Left kidney (tissue), 2 donors: ENCODE results near the gene HPSE2. TPM values are rescaled to one million over a fixed set of nuclear protein-coding genes. Genes with fewer than 3 reads are reported as not detected.
A peak's percentile ranks its signal among the peaks of the same experiment; 100 is the strongest.

Source experiments
- DNase-seq: peaks from one replicate; pipeline ENCODE4 v3.0.0-alpha.2; 2013
- polyA plus RNA-seq: library from polyadenylated mRNA; unstranded; fragments of 120-200 nt; gene quantifications from one replicate; pipeline ENCODE4 v1.2.1, GENCODE V29; 2013; ENCODE audit not compliant: insufficient read length

HPSE2 gene
- polyA plus RNA-seq, 1 donor = 0.81 TPM

DNA sequence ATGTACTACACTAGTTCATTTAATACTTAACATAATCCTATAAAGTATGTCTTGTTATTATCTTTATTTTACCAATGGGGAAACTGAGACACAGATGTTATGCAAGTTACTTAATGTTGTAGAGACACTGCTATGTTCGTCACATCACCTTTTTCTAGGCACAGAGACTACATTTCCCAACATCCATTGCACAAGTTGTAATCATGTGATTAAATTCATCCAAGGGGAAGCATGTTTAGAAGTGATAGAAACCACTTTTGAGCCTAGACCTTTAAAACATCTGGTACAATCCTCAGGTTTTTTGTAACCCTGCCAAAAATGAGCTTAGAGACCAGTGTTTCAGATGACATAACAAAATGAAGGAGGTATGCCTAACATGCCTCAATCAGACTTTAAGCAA lies 402.1 kb downstream of the HPSE2 start:
- no peak for DNase-seq

DNA sequence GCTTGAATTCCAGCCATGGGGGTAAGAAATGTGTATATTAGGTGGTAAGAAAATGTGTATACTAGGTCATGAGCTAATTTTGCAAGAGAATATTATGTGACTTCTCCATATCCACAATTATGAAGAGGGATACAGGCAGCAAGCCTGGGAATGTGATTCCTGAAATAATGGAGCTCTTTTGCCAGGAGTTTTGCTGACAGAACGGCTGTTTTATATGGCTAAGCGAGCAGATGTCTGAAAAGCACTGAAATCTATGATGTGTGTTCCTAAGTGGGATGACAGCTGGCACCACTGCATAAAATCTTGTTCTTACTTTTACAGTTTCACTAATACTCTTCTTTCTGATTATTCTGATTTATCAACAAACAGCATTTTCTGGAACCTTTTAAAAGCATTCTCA lies 402.9 kb downstream of the HPSE2 start:
- no peak for DNase-seq

DNA sequence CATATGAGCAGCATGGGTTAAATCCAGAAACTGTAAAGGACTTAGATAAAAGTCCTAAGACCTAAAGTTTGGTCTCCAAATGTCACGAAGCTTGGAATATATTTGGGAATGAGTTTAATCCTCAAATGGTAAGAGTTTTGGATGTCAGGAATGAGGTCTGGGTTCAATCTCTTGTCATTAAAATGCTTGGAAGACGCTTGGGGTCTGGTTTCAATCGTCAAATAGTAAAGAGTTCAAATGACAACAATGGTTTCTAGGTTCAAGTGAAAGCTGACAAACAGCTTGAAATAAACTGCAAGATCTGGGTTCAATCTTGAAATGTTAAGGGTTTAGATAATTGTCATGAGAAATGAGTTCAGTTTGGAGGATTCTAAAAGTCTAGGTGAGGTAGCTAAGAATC lies 403.5 kb downstream of the HPSE2 start:
- no peak for DNase-seq

DNA sequence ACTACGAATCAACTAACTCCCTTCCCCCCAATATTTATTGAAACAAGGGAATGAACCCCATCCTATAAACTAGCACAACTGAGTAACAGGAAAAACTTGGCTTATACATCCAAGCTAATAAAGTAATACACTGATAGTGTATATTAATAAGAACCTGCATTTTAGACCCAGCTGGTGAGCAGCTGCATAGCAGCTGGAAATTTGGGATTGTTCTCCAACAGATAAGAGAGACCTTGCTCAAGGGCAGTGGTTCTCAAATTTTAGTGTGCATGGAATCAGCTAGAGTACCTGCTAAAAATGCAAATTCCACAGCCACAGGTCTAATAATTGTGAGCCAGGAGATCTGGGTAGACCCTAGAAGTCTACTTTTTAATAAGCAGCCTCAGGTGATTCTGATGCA lies 404.3 kb downstream of the HPSE2 start:
- DNase-seq = no peak

DNA sequence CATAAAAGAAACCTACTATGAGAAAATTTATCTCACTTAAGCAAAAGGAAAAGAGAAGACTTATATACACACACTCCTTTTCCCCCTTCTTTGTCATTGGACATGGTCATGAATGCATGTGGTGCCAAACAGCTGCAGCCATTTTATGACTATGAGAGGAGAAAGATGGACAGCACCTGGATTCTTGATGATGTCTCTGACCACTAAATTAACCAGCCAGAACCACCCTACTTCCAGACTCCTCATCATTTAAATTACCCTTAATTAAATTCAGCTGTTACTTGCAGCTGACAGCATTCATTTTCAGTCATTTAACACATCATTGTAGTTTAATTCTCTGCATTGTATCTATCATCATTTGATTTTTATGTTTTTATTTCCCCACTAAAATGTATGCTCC lies 409.9 kb downstream of the HPSE2 start:
- DNase-seq = no peak

DNA sequence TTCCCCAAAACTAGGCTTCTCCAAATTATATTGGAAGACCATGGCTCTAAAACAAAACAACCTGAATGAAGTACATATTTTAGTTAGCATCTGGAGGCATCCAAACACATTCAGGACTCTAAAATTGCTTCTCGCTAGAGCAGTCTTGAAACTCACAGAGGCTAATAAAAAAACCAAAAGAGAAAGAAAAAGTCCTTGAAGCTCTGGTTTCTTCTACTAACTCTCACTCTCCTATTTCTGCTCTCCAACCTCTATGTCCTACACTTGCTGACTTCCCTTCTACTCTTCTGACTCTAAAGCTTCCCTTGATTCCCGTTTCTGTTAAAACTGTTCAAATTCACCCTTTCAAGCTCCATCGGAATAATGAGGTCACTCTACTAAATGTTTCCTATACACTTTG lies 418.3 kb downstream of the HPSE2 start:
- DNase-seq = no peak

DNA sequence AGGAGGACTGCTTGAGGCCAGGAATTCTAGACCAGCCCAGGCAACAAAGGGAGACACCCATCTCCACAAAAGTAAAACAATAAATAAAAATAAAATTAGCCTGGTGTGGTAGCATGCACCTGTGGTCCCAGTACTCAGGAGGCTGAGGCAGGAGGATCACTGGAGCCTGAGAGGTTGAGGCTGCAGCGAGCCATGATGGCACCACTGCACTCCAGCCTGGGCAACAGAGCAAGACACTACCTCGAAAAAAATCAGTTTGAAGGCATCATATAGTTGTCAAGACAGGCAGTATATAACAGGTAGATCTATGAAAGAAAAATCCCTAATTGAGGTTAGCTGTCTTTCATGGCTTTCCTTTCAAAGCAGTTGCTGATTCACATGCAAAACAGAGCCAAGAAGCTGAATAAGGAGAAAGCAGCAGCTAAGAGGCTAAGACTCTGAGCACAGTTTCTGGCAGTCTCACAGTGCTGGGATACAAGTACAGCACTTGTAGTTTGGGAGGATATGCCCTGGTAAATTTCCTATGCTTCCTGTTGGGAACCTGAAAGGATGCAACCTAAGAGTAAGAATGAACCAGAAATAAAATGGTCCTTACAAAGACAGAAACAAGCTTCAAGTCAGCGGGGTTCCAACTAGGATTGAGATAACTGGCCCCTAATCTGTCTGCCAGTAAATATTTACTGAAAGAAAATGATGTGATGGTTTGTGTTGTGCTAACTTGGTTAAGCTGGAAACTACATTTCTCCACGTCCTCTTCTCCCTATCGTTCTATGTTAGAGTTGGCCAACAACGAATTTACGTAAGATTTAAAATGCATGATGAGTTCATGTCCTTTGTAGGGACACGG lies 420.4 kb downstream of the HPSE2 start:
- DNase-seq = no peak

DNA sequence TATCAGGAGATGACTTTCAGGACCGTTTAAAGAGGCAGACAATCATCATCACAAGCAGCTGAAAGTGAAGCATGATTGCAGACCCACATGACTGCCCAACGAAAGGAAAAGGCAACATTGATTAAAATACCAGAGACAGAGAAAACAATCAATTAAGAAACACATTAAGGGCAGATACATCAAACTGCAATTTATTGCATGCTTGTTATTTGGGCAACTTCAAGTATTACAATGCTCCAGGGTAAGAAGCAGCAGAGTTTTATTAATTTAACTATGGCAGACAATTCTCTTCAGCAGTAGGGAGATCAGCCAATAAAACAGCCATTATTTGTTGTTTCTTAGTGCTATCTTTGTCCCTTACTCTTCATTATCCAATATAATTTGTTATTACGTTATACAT lies 421.2 kb downstream of the HPSE2 start:
- DNase-seq = no peak

DNA sequence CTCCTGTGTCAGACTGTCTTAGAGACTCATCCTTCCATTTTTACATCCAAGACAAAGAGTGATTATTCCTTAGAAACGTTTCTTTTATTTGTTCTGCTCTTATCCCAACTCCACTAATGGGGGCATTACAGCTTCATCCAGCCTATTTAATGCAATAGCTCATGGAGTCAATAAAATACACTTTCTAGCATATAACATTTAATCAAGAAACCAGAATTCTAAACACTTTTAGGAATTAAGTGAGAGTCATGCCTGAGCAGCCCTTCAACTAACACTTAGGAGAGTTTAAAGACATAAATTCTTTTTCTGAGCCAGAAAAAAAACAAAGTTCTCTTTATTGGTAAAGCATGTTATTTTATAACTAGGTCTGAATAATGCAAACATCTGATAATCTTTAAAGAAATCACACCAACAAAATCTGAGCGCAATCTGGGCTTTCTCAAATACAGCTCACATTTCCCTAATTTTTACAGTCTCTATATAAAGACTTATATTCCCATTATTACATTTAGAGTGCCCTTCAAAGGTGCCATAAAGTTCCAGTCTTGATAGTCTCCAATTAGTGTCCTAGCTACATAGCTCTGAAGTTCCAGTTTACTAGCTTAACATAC lies 427.3 kb downstream of the HPSE2 start:
- no peak for DNase-seq

DNA sequence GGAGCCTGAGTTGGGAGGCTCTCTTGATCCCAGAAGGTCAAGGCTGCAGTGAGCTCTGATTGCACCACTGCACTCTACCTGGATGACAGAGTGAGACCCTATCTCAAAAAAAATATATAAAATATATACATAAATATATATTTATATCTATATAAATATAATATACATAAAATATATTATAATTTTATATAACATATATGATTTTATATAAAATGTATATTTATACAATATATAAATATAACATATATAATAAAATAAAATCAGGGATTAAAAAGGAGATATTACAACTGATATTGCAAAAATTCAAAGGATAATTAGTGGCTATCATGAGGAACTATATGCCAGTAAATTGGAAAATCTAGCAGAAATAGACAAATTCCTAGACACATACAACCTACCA lies 435.4 kb downstream of the HPSE2 start:
- DNase-seq = no peak

DNA sequence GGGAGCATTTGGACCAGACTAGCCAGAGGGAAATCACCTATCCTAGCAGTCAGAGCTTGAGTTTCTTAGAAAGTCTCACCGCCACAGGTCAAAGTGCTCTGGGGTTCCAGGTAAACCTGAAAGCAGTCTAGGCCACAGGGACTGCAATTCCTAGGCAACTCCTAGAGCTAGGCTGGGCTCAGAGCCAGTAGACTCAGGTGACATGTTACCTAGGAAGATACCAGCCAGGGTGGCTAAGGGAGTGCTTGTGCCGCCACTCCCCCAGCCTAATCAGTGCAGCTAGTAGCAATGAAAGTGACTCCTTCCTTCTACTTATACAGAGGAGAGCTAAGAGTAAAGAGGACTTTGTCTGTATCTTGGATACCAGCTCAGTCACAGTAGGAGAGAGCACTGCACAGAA lies 440.2 kb downstream of the HPSE2 start:
- DNase-seq = no peak

DNA sequence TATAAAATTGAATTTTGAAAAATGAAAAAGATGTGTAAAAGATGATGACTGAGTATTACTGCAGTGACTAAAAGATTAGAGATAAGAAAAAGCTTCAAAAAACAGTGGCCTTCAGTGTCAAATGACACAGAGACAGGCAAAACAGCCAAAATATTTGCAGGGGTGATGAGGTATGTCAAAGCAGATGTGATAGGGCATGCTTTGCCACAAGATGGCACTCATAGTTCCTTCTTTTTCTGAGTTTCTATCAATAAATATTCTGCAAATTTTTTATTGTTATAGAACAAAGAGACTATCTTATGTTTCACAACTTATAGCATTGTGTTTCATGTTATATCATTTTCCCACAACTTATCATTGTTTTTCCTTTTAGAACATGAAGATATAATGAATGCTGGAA lies 444.8 kb downstream of the HPSE2 start:
- DNase-seq = no peak

DNA sequence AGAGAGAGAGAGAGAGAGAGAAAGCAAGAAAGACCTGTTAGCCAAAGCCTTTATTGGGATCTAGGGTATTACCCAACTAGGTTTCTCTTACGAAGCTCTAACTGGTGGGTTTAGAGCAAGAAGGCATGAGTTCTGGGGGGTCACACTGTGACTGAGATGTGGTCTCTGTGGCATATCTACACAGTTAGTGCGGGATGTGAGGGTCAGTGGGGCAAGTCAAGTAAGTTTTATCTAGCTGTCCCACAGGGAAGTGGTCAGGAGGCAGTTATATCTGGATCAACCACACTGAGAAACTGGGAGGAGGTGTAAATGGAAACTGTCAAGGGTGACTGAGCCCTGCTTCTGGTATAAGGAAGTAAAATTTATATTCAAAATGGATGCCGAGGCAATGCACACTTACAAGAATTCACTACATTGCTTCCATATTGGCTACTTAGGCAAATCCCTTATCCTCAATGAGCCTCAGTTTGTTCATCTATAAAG lies 457.3 kb downstream of the HPSE2 start:
- no peak for DNase-seq

DNA sequence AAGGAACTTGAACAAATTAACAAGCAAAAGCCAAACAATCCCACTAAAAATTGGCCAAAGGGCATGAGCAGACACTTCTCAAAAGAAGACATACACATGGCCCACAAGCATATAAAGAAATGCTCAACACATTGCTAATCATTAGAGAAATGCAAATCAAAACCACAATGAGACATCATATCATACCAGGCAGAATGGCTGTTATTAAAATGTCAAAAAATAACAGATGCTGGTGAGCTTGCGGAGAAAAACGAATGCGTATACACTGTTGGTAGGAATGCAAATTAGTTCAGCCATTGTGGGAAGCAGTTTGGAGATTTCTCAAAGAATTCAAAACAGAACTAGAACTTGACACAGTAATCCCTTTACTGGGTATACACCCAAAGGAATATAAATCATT lies 477.2 kb downstream of the HPSE2 start:
- DNase-seq = no peak

DNA sequence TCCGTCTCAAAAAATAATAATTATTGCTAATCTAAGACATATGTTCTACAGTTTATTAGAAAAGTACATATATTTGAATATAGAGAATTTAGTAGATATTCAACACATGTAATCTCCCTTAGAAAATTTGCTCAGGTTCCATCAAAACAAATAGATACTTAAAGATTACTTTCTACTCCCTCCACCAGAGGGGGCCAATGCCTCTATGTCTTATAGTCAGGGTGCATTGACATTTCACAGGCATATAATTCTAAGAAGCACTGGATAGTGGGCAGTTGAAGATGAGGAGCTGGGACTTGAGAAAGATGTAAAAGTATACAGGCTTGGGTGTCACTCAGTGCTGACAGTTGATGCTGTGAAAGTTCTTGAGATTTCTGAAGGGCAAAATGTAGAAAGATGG lies 487.4 kb downstream of the HPSE2 start:
- DNase-seq = peak; percentile 6

DNA sequence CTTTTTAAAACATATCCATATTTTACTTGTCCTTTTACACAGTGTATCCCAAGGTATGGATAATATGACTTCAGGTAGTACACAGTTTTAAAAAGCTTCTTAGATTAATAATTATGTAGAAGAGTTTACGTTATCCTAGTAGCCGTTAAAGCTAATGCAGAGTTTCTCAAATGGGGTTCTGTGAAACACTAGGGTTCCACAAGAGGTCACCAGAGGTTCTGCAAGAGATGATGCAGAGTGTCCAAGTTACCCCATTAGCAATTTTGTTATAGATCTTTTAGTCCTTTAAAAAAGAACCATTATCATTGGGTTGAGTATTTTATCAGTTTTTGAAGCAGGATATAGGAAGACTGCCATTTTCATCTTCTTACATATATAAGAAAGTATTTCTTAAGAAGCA lies 490.0 kb downstream of the HPSE2 start:
- DNase-seq = no peak

DNA sequence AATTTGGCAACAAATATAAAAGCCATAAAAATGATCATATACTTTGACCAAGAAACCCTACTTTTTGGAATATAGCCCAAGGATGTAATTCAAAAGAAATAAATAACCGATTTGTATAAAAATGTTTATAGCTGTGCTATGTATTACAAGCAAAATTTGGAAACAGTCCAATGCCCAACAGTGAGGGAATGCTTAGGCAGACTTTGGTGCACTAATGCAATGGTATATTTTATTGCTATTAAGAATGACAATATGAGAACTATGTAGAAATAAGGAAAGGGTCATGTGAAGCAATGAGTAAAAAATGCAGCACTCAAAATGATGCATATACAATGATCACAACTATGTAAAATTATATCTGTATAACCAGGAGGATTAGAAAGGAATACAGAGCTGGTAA lies 515.1 kb downstream of the HPSE2 start:
- DNase-seq = no peak

DNA sequence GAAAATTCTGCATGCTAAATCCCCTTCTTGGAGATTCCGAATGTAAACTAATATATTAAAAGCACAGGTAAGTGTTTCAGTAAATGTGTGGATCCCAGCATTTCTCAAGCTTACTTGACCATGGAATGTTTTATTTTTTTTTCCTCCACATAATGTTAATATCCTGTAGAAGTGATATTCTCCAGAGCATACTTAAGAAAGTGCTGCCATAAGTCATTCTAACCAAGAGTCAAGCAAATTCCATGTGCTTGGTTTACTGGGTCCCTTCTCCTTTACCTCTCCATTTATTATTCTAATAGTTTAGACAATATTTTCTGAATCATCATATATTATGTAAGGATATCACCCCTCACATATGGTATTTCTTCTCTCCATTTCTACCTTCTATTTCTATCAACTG lies 522.1 kb downstream of the HPSE2 start:
- no peak for DNase-seq

DNA sequence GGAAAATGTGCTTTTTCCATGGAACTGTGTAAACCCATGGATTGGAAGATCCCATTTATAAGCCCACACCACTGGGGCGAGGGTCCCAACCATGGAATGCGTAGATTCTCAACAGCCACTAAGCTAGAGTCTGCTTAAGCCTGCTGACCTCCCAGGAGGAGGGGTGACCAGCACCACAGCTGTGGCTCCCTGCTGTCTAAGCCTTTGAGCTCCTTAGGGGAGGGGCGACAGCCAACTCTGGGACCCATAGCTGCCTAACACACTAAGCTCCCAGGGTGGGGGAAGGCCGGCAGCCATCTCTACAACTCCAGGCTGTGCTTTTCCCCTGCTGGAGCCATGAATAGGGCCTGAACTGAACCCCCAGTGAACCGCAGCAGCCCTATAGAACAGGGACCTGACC lies 539.1 kb downstream of the HPSE2 start:
- no peak for DNase-seq

DNA sequence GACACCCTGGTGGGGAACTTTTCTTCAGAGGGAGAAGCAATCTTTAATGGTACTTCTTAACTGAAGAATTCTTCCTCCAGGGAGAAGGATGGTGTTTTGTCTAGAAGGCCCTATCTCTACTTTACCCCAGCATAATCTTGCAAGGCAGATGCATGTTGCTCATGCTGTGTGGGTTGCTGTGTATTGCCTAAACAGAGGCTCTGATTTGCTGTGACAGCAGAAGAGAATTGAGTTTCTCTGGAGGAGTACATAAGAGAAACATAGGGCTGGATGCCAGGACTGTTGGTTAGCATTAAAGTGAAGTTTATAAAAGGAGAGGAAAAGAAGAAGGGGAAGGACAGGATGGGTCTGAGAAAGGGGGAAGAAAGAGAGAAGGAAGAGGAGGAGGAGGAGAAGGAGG lies 540.8 kb downstream of the HPSE2 start:
- no peak for DNase-seq

DNA sequence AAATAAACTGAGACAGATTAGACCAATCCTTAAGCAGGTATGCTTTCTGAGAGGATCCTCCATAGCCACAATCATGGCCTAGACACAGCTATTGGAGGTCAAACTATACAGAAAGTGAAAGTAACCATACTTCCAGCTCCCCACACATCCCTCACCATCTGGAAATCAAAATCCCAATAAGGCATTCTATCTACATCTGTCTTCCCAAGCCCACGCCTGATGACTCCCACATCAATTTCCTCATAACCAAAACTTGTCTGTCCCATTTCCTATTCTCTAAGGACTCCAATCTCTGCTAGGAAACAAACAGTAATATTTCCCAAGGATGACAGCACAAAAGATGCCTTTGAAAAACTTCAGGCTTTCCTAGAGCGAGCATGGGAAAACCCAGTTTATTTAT lies 541.6 kb downstream of the HPSE2 start:
- no peak for DNase-seq

DNA sequence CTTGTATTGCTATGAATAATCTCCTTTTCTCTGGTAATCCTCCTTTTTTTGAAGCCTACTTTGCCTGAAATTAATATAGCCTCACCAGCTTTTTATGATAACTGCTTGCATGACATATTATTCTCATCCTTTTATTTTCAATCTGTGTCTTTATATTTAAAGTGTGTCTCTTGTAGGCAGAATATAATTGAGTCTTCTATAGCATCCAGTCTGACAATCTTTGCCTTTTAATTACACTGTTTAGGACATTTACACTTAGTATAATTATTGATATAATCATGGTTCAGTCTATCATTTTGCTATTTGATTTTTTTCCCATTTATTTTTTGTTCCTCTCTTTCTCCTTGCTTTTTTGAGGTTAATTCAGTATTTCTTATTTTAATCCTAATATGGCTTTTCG lies 548.0 kb downstream of the HPSE2 start:
- DNase-seq = no peak

DNA sequence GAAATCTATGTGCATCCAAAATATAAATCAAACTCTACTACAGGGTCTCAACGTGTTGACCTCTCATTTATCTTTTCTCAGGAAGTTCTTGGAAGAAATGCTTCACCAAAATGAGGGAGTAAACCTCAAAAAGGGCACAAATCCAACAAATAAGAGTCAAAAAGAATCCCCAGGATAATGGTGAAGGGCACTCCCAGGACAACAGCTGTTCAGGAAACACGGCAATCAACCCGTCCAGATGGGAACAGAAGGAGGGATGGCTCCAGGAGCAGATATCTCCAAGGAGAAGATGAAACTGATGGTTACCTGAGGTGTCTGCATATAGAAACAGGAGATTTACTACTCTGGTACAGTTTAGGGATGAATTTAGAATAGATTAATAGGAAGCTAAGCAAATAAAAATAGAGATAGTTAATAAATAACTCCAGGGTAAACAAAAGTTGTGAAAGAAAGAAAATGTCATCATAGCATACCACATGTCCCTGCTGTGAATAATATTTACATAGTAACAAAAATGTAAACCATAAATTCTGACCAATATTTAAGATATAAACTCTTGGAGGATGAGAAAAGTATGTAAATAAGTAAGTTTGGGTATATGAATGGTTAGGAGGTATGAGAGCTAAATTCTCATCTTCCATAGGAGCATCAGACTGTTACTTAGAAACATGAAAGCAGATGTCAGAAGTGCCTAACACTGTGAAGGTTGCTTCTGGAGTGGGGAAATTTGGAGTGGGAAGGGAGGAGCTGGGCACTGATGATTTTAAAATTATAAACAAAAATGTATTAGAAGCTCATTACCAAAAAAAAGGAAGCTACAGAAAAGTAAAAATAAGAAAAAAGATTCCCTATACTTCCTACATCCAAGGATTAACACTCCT lies 551.4 kb downstream of the HPSE2 start:
- no peak for DNase-seq
